Skeletal muscle tissue (tissue), 4 donors: Measurements from ENCODE around the gene CRX. TPM values are rescaled to one million over a fixed set of nuclear protein-coding genes. Genes with fewer than 3 reads are reported as not detected.
"Not testable (repeated sequence)": the region's sequence is repeated elsewhere in the genome, so short reads cannot be mapped to it uniquely, and the experiment has no call there.

Experiments
- H3K27ac ChIP-seq: one replicate; pipeline ENCODE4 v1.7.0; 2013; ENCODE audit warnings: mild to moderate bottlenecking, low read depth, low read length, inconsistent platforms
- H3K27me3 ChIP-seq, 3 donors: one replicate each; pipeline ENCODE4 v1.7.0; 2013; ENCODE audit warnings: low read length in 3 of 3; ENCODE audit not compliant: control insufficient read depth in 3 of 3, insufficient read depth in 3 of 3
- H3K36me3 ChIP-seq, 3 donors: one replicate each; pipeline ENCODE4 v1.7.0; 2013; ENCODE audit warnings: low read length in 3 of 3; ENCODE audit not compliant: control insufficient read depth in 3 of 3, insufficient read depth in 3 of 3
- H3K4me1 ChIP-seq, 3 donors: one replicate each; pipeline ENCODE4 v1.7.0; 2013; ENCODE audit warnings: low read length in 3 of 3, mild to moderate bottlenecking in 3 of 3; ENCODE audit not compliant: control insufficient read depth in 3 of 3, insufficient read depth in 3 of 3
- H3K4me3 ChIP-seq, 3 donors: one replicate each; pipeline ENCODE4 v1.7.0; 2013; ENCODE audit warnings: low read length in 3 of 3
- H3K9ac ChIP-seq, 3 donors: one replicate each; pipeline ENCODE4 v1.7.0; 2013; ENCODE audit warnings: low read length in 3 of 3, mild to moderate bottlenecking in 3 of 3, moderate library complexity in 2 of 3, low read depth in 1 of 3
- H3K9me3 ChIP-seq, 3 donors: one replicate each; pipeline ENCODE4 v1.7.0; 2013; ENCODE audit warnings: low read length in 3 of 3; ENCODE audit not compliant: control insufficient read depth in 3 of 3
- total RNA-seq: library from RNA; depleted of rRNA; stranded (reverse); fragments of >200 nt; gene quantifications from one replicate; pipeline ENCODE4 v1.2.3, GENCODE V29; 2014
- donor health status: Osteomylitis.

CRX gene
- not detected for total RNA-seq

DNA sequence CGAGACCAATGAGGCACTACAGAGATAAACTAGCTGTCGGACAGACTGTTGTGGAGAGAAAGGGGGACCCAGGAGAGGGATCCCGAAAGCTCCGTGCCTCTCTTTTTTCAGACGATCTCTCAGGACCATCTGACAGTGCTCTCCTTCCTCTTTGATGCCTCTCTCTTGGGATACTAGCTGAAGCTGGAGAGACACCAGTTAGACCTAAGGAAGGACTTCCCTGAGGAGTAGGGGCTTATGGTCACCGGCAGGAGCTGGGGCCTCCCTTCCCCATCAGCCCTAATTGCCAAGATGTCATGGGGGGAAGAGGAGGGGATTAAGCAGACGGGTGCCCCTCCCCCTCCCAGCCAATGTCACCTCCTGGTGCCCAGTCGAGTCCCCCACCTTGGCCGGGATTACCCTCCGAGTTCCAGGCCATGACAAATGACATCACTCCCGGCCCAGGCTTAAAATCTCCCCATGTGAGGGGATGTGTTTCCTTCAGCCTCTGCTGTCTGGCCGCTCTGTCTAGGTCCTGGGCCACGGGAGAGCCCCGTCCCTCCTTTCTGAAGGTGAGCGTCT is at the start of gene CRX:
Gene CRX, plus strand, starts transcription at position 478 of the 561 bp plus-strand sequence. CDS start 12,507 bp downstream, outside the sequence.
- peaks cover 18 to 46% (median 38%) of the 10 kb centered on the region in 3 donors for H3K27me3 ChIP-seq
- no peaks in the 10 kb centered on the region for H3K36me3 ChIP-seq
- H3K9ac ChIP-seq = no peak within 1 kb of the TSS
- no peaks in the 10 kb centered on the region for H3K4me1 ChIP-seq
- H3K4me3 ChIP-seq = no peak within 1 kb of the TSS
- H3K9me3 ChIP-seq = no peaks in the 10 kb centered on the region
- H3K27ac ChIP-seq = no peak within 1 kb of the TSS

- no peaks in the 10 kb centered on the region for H3K27me3 ChIP-seq
- H3K4me3 ChIP-seq = no peak overlapping the region
- peaks cover 8 to 11% (median 11%) of the 10 kb centered on the region in 3 donors for H3K36me3 ChIP-seq
- no peak overlapping the region for H3K27ac ChIP-seq
- H3K9ac ChIP-seq = no peak overlapping the region
- no peaks in the 10 kb centered on the region for H3K9me3 ChIP-seq
- peaks cover 26 to 30% (median 30%) of the 10 kb centered on the region in 3 donors for H3K4me1 ChIP-seq
These were observed 45.2 kb upstream of the CRX start for GRCh38 chr19:47776568-47776967.

- H3K9ac ChIP-seq = peak overlapping the region in 2 of 3 donors; percentile 89 to 94
- not testable (repeated sequence) for H3K9me3 ChIP-seq, H3K27me3 ChIP-seq
- peaks cover 14 to 17% (median 16%) of the 10 kb centered on the region in 3 donors for H3K36me3 ChIP-seq
- peak overlapping the region; percentile 92 for H3K27ac ChIP-seq
- H3K4me3 ChIP-seq = peak overlapping the region in 2 of 3 donors; percentile 83 to 91
- peaks cover 34 to 39% (median 39%) of the 10 kb centered on the region in 3 donors for H3K4me1 ChIP-seq
These were observed 44.3 kb upstream of the CRX start for GRCh38 chr19:47777245-47778048.

DNA sequence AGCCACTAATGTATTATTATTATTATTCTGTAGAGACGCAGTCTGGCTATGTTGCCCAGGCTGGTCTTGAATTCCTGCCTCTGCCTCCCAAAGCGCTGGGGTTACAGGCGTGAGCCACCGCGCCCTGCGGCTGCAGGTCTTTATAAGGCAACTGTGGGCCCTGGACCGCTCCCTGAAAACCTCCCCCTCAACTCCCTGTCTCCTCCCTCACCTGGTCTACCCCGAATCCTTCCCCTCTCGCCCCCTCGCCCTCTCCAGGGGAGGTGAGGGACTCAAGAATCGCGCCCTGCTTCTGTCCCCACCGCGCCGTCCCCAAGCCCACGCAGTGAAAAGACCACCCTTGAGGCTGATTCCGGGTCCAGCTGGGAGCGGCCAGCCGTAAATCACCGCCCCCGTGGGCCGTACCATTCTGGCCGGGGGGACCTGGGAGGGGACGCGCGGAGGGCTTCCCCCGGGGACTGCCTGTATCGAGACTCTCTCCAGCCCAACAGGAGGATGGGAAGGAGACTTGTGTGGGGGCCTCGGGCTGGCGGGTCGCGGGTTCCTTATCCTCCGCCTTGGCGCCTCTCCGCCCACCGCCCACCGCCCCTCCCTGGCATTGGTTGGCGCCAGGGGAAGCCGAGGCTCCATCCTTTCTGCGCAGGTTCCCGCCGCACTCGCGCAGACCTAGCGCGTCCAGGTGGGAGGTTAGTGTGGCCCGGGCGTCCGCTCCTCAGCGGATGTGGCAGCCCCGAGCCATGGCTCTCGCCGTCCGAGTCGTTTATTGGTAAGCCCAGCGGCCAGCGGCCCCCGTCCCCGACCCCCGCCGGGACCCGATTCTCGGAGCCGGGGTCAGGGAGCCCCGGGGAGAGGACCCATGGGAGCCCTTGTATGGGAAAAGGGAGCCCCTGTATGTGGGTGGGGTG is 43.4 kb upstream of the CRX start, which contains the start of gene SELENOW:
Gene SELENOW, plus strand, starts transcription at position 655 of the 905 bp plus-strand sequence. Its CDS starts 83 bp downstream, at position 738.
- peak within 1 kb of the TSS; percentile 82 to 91 (median 83) for H3K4me3 ChIP-seq
- H3K4me1 ChIP-seq = peaks cover 36 to 44% (median 39%) of the 10 kb centered on the region in 3 donors
- H3K27ac ChIP-seq = peak within 1 kb of the TSS; percentile 92
- H3K36me3 ChIP-seq = peaks cover 18 to 20% (median 20%) of the 10 kb centered on the region in 3 donors
- peak within 1 kb of the TSS; percentile 85 to 94 (median 89) for H3K9ac ChIP-seq
- H3K9me3 ChIP-seq = no peaks in the 10 kb centered on the region
- H3K27me3 ChIP-seq = no peaks in the 10 kb centered on the region

- Histone ChIP-seq H3K27ac (peak overlapping the region; percentile 92), H3K36me3 (peaks cover 23 to 25% (median 24%) of the 10 kb centered on the region in 3 donors), H3K4me3 (peak overlapping the region; percentile 82 to 91 (median 83)), H3K9me3 (no peaks in the 10 kb centered on the region), H3K9ac (peak overlapping the region; percentile 85 to 94 (median 89)), H3K4me1 (peaks cover 36 to 44% (median 39%) of the 10 kb centered on the region in 3 donors), H3K27me3 (no peaks in the 10 kb centered on the region)
These were observed 42.8 kb upstream of the CRX start for GRCh38 chr19:47778954-47779351.

- Histone ChIP-seq H3K4me3 (peak overlapping the region; percentile 82 to 91 (median 83)), H3K9ac (peak overlapping the region; percentile 89 to 94 (median 92)), H3K4me1 (peaks cover 36 to 44% (median 39%) of the 10 kb centered on the region in 3 donors), H3K27me3 (no peaks in the 10 kb centered on the region), H3K9me3 (no peaks in the 10 kb centered on the region), H3K36me3 (peaks cover 29 to 32% (median 31%) of the 10 kb centered on the region in 3 donors), H3K27ac (peak overlapping the region; percentile 92)
These were observed 42.1 kb upstream of the CRX start for GRCh38 chr19:47779524-47780214.

GRCh38 chr19:47780215-47780551 is 41.6 kb upstream of the CRX start:
- Histone ChIP-seq H3K4me1 (peaks cover 36 to 44% (median 39%) of the 10 kb centered on the region in 3 donors), H3K27ac (peak overlapping the region; percentile 92), H3K4me3 (peak overlapping the region; percentile 82 to 91 (median 83)), H3K9me3 (no peaks in the 10 kb centered on the region), H3K9ac (peak overlapping the region; percentile 86 to 92 (median 89)), H3K27me3 (no peaks in the 10 kb centered on the region), H3K36me3 (peaks cover 31 to 35% (median 35%) of the 10 kb centered on the region in 3 donors)

GRCh38 chr19:47781590-47782262 is 40.0 kb upstream of the CRX start:
- peak overlapping the region; percentile 23 to 83 (median 52) for H3K4me3 ChIP-seq
- peak overlapping the region in 2 of 3 donors; percentile 50 to 89 for H3K9ac ChIP-seq
- no peaks in the 10 kb centered on the region for H3K27me3 ChIP-seq
- no peaks in the 10 kb centered on the region for H3K9me3 ChIP-seq
- H3K36me3 ChIP-seq = peaks cover 43 to 44% (median 43%) of the 10 kb centered on the region in 3 donors
- peaks cover 43 to 57% (median 43%) of the 10 kb centered on the region in 3 donors for H3K4me1 ChIP-seq
- H3K27ac ChIP-seq = peak overlapping the region; percentile 92
